ENCODE measurements around the gene SLC25A51.
"Not testable (repeated sequence)": the region's sequence is repeated elsewhere in the genome, so short reads cannot be mapped to it uniquely, and the experiment has no call there.

SLC25A51 gene

GRCh38 chr9:37902796-37903646 lies 906 bp downstream of the SLC25A51 start:
- DNase-seq = peak; percentile 61

- DNase-seq = no peak
Measured at GRCh38 chr9:37902131-37902530, 1.8 kb downstream of the SLC25A51 start.

- no peak for DNase-seq
Measured at GRCh38 chr9:37899041-37899440, 4.9 kb downstream of the SLC25A51 start.

GRCh38 chr9:37897665-37898064 lies 6.3 kb downstream of the SLC25A51 start:
- DNase-seq = no peak

- no peak for DNase-seq
Measured at GRCh38 chr9:37892063-37892462, 11.9 kb downstream of the SLC25A51 start.

- DNase-seq = not testable (repeated sequence)
Measured at GRCh38 chr9:37891042-37891441, 12.9 kb downstream of the SLC25A51 start.

GRCh38 chr9:37889536-37889935 lies 14.4 kb downstream of the SLC25A51 start:
- DNase-seq = no peak

- not testable (repeated sequence) for DNase-seq
Measured at GRCh38 chr9:37887977-37888583, 15.8 kb downstream of the SLC25A51 start.

GRCh38 chr9:37880916-37881479 lies 22.9 kb downstream of the SLC25A51 start:
- DNase-seq = no peak

- DNase-seq = no peak
Measured at GRCh38 chr9:37876376-37876775, 27.6 kb downstream of the SLC25A51 start.

GRCh38 chr9:37873955-37874354 lies 30.0 kb downstream of the SLC25A51 start:
- no peak for DNase-seq

GRCh38 chr9:37870799-37871176 lies 33.1 kb downstream of the SLC25A51 start:
- no peak for DNase-seq

GRCh38 chr9:37870081-37870798 lies 33.7 kb downstream of the SLC25A51 start:
- no peak for DNase-seq

- no peak for DNase-seq
Measured at GRCh38 chr9:37862530-37862929, 41.4 kb downstream of the SLC25A51 start.

GRCh38 chr9:37859043-37859442 lies 44.9 kb downstream of the SLC25A51 start:
- DNase-seq = no peak

GRCh38 chr9:37856551-37856950 lies 47.4 kb downstream of the SLC25A51 start:
- DNase-seq = no peak

GRCh38 chr9:37852222-37852621 lies 51.7 kb downstream of the SLC25A51 start:
- no peak for DNase-seq

GRCh38 chr9:37840560-37841194 lies 63.2 kb downstream of the SLC25A51 start:
- DNase-seq = peak; percentile 52

GRCh38 chr9:37839496-37840461 lies 64.1 kb downstream of the SLC25A51 start:
- no peak for DNase-seq

Measured in kidney glomerular epithelial cell (primary cell).